T-helper 17 cell (primary cell): ENCODE measurements around the gene SASH1. TPM values are rescaled to one million over a fixed set of nuclear protein-coding genes. Genes with fewer than 3 reads are reported as not detected.

Experiments
- ATAC-seq: fragments of 150-1000 bp; cut with Tn5 transposase; 2 replicates; pipeline ENCODE4 v1.10.0; 2021; ENCODE audit warnings: mild to moderate bottlenecking, moderate library complexity
- DNase-seq, 3 donors: peaks; one replicate each; pipeline versions ENCODE4 v3.0.0 to v3.0.0-alpha.2; 2020 to 2021
- H3K9me3 ChIP-seq: one replicate; pipeline ENCODE4 v1.7.0; 2013; ENCODE audit warnings: low read length, mild to moderate bottlenecking; ENCODE audit not compliant: control insufficient read depth, poor library complexity, severe bottlenecking
- H3K27ac Mint-ChIP-seq: one replicate; pipeline ENCODE4 v1.8.0; 2022; ENCODE audit warnings: mild to moderate bottlenecking, moderate library complexity, mixed read lengths
- H3K27me3 Mint-ChIP-seq: one replicate; pipeline ENCODE4 v1.8.0; 2022; ENCODE audit warnings: mixed read lengths
- H3K36me3 Mint-ChIP-seq: one replicate; pipeline ENCODE4 v1.8.0; 2022; ENCODE audit warnings: low read depth, mixed read lengths
- H3K4me1 Mint-ChIP-seq: one replicate; pipeline ENCODE4 v1.8.0; 2022; ENCODE audit warnings: mild to moderate bottlenecking, mixed read lengths
- H3K4me3 Mint-ChIP-seq: one replicate; pipeline ENCODE4 v1.8.0; 2022; ENCODE audit warnings: mild to moderate bottlenecking, moderate library complexity, mixed read lengths
- total RNA-seq, 4 donors: library from RNA in 2 of 4; stranded (reverse) in 2 of 4; gene quantifications; one replicate each; pipeline ENCODE4 v1.2.3 and lab custom pipeline; 2022 to 2026

SASH1 gene
- total RNA-seq (10 to 100 TPM in 1 of 2 donors, 1 to 10 TPM in 1; 6.2 to 19.9 TPM), total RNA-seq (lab: John Stamatoyannopoulos, UW) (2.8 to 7.7 reads per million in 2 donors)

DNA sequence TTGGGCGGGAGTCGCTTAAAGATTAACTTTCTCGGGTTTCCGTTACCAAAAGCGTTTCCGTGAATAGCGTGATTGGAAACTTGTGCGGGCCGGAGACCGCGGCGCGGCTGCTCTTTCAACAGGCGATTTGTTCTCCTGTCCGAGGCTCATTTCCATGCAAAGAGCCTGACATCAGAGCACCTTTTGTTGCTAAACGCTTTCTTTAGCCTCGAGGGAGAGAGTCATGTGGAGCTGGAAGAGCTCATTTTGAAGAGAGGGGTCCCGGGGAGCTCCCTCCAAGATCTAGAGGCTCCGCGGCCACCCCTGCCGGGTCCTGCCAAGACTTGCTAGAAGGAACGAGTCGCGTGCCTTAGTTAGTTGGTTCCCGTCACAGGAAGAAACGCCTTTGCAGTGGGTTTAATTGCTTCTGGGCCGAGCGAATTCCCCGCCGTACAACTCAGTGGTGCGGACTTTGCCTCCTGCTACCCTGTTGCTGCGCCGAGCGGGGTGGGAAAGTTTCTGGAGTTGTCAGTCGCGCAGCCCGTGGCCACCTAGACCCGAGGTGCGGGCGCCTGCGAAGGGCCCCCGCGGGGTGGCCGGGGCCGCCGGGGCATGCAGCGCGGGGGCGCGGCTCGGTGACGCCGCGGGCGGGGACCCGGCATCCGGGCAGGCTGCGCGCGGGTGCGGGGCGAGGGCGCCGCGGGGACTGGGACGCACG is at the start of gene SASH1:
SASH1 (plus strand) TSS at position 489 of the 697 bp plus-strand sequence. CDS start 230 bp downstream, outside the sequence.
- peak within 1 kb of the TSS; percentile 91 for H3K27ac Mint-ChIP-seq
- no peaks in the 10 kb centered on the region for H3K9me3 ChIP-seq
- no peaks in the 10 kb centered on the region for H3K36me3 Mint-ChIP-seq
- peak within 1 kb of the TSS; percentile 92 for H3K4me3 Mint-ChIP-seq
- ATAC-seq (peak; percentile 71), DNase-seq (peak; percentile 4 to 12 (median 10))
- H3K4me1 Mint-ChIP-seq, result peaks cover 17% of the 10 kb centered on the region
- peaks cover 46% of the 10 kb centered on the region for H3K27me3 Mint-ChIP-seq

DNA sequence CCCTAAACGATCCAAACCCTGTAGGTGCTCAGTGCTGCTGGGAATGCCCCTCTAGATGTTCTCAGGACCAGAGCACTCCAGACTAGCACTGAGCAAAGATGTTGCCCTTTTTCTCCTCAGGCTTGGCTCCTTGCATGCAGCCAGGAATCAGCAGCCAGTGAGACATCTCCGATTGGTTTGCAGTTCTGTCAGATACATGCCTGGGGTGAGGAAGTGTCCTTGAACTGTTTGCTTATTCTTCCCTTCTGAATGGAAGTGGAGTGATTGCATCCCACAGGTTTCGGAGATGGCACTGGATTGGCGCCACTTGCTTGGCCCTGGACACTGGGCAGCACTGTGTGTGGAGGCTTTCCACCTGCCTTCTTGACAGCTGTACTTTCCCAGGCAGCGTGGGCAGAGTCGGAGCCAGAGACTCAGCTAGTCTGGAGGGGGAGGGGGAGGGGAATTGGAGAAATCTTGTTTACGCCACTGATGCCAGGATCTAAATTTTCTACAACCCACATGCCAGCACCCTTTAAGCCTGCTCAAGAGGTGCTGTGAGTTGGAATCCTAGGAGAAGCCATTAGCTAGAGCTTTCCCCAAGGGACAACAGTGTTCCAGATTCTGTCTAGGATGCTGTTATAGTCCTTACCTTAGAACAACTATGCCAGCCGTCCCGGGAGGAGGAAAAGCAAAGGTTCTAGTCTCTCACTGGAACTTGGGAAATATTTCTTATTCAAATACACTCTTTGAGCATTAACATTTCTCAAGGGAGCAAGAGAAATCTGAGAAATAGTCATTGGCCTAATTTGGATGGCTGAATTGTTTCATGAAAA is 49.2 kb upstream of the SASH1 start:
- Mint-ChIP-seq H3K4me1 (no peaks in the 10 kb centered on the region), H3K27ac (no peak overlapping the region), H3K36me3 (no peaks in the 10 kb centered on the region), H3K4me3 (no peak overlapping the region), H3K27me3 (peaks cover 31% of the 10 kb centered on the region)
- DNase-seq (no peak), ATAC-seq (no peak)
- H3K9me3 ChIP-seq, result no peaks in the 10 kb centered on the region

DNA sequence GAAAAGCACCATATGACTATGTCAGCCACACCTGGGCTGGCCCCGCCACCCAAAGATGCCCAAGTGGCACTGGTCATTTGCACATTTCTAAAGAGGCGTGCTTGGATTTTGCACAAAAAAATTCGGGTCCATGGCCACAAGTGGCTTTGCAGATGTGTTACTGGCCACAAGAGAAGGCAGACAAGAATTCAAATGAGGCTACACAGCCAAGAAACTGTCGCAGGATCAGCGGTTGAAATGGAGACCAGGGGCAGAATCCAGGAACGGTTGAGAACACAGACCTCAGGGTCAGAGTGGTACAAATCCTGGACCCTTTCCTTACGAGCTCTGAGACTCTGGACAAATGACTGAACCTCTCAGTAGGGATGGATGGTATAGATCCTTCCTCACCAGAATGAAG is 48.6 kb upstream of the SASH1 start:
- DNase-seq (no peak), ATAC-seq (no peak)
- H3K9me3 ChIP-seq, result no peaks in the 10 kb centered on the region
- Mint-ChIP-seq H3K4me1 (no peaks in the 10 kb centered on the region), H3K27ac (no peak overlapping the region), H3K4me3 (no peak overlapping the region), H3K27me3 (peaks cover 24% of the 10 kb centered on the region), H3K36me3 (no peaks in the 10 kb centered on the region)

DNA sequence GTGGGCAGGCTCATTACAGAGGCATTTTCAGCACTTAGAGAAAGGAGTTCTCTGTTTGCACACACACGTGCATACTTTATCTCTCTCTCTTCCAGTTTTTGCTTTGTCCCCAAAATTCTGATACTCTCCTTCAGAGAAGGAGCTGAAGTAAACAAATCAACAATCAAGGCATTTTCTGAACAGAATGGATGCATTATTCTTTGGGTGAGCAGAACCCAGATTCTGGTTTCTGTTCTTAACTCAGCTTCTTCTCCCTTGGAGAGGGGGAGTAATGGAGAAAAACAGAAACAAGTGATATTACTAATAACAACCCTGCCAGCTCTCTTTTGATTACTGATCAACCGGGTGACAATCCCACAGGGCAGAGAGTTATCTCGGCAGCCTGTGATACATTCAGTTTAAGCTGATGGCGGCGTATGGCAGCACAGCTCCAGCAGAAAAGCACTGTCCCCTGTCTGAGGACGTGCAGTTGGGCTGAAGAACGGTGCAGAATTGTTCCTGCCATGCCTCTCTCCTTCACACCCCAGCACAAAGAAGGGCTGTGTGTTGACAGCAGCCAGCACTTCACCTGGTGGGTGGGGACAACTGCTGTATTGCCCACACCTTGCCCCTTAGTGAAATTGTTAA is 47.3 kb upstream of the SASH1 start:
- Mint-ChIP-seq H3K4me1 (no peaks in the 10 kb centered on the region), H3K27me3 (peaks cover 20% of the 10 kb centered on the region), H3K4me3 (no peak overlapping the region), H3K36me3 (no peaks in the 10 kb centered on the region), H3K27ac (peak overlapping the region; percentile 14)
- DNase-seq (no peak), ATAC-seq (no peak)
- no peaks in the 10 kb centered on the region for H3K9me3 ChIP-seq

DNA sequence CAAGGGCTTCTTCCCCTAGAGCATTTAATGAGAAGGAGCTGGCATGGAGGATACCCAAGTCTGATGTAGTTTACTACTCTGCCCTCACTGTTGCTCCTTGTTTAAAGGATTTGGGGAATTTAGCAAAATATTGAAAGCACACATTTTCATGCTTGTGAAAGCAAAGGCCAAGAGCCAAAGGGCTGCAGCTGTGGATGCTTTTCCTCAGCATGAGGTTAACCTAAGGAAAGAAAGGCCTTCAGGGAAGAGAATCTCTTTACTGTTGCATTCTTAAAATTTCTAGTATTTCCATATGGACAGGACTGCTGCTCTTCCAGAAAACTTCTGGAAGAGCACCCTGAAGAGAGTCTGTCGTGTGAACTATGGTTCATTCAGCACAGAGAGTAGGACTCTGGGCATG is 45.9 kb upstream of the SASH1 start:
- ATAC-seq (no peak), DNase-seq (no peak)
- Mint-ChIP-seq H3K27me3 (peaks cover 17% of the 10 kb centered on the region), H3K36me3 (no peaks in the 10 kb centered on the region), H3K4me3 (no peak overlapping the region), H3K27ac (no peak overlapping the region), H3K4me1 (no peaks in the 10 kb centered on the region)
- H3K9me3 ChIP-seq, result no peaks in the 10 kb centered on the region

DNA sequence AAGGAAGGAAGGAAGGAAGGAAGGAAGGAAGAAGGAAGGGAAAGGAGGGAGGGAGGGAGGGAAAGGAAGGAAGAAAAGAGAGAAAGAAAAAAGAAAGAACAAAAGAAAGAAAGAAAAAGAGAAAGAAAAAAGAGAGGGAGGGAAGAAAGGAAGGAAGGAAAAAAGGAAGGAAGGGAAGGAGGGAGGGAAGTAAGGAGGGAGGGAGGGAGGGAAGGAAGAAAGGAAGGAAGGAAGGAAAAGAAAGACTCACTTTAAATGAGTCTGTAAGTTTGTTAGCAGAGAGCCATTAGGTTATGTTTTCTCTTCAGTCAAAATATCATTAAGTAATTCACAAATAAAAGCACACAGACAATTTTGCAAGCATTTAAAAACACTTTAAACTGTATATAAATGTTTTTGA is 44.0 kb upstream of the SASH1 start:
- DNase-seq, result no peak
- H3K9me3 ChIP-seq, result no peaks in the 10 kb centered on the region
- peaks cover 7% of the 10 kb centered on the region for H3K27me3 Mint-ChIP-seq
- no peak for ATAC-seq
- H3K36me3 Mint-ChIP-seq, result no peaks in the 10 kb centered on the region
- H3K27ac Mint-ChIP-seq, result no peak overlapping the region
- H3K4me1 Mint-ChIP-seq, result no peaks in the 10 kb centered on the region
- no peak overlapping the region for H3K4me3 Mint-ChIP-seq

DNA sequence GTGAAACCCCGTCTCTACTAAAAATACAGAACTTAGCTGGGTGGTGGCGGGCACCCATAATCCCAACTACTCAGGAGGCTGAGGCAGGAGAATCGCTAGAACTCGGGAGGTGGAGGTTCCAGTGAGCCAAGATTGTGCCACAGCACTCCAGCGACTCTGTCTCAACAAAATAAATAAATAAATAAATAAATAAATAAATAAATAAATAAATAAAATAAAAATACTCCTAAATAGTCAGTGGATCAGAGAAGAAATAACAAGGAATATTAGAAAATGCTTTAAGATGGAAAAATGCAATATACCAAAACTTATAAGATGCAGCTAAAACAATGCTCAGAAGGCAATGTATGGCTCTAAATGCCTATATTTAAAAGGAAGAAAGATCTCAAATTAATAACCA is 39.0 kb upstream of the SASH1 start:
- Mint-ChIP-seq H3K4me3 (no peak overlapping the region), H3K36me3 (no peaks in the 10 kb centered on the region), H3K27ac (no peak overlapping the region), H3K27me3 (no peaks in the 10 kb centered on the region), H3K4me1 (no peaks in the 10 kb centered on the region)
- DNase-seq (no peak), ATAC-seq (no peak)
- no peaks in the 10 kb centered on the region for H3K9me3 ChIP-seq

DNA sequence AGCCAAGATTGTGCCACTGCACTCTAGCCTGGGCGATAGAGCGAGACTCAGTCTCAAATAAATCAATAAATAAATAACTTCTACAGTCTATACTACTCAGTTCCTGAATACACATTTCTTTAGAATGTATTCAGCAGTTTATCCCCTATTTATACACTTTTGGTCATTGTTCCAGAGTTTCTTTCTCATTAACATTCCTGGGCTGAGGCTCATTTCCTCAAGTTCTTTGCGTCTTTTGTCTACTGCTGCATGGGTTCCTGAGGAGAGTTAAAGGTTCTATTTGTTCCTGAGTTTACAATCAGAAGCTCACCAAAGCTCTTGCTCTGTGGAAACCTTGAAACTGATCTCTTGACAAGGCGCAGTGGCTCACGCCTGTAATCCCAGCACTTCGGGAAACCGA is 37.7 kb upstream of the SASH1 start:
- no peak overlapping the region for H3K4me3 Mint-ChIP-seq
- H3K27me3 Mint-ChIP-seq, result no peaks in the 10 kb centered on the region
- ATAC-seq (no peak), DNase-seq (no peak)
- no peaks in the 10 kb centered on the region for H3K36me3 Mint-ChIP-seq
- no peak overlapping the region for H3K27ac Mint-ChIP-seq
- no peaks in the 10 kb centered on the region for H3K9me3 ChIP-seq
- H3K4me1 Mint-ChIP-seq, result no peaks in the 10 kb centered on the region

DNA sequence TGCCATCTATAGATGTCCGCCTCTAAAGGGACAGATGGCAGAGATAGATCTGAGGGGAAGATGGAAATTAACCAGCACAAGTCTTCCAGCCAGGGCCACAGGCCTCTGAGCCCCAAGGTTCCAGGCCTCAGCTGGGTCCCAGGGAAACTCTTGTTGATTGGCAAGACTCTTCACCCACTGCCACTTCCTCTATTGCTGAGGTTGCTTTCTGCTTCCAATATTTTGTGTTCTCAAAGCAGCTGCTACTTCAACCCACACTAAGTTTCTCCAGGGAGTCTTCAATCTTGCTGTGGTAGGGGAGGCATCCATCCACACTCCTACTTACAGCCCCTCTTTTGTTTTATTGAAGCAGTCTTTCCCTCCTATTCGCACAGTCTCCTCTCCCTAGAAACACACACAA is 36.4 kb upstream of the SASH1 start:
- DNase-seq (no peak), ATAC-seq (no peak)
- no peak overlapping the region for H3K4me3 Mint-ChIP-seq
- no peaks in the 10 kb centered on the region for H3K9me3 ChIP-seq
- no peaks in the 10 kb centered on the region for H3K4me1 Mint-ChIP-seq
- no peaks in the 10 kb centered on the region for H3K27me3 Mint-ChIP-seq
- H3K36me3 Mint-ChIP-seq, result no peaks in the 10 kb centered on the region
- H3K27ac Mint-ChIP-seq, result no peak overlapping the region

DNA sequence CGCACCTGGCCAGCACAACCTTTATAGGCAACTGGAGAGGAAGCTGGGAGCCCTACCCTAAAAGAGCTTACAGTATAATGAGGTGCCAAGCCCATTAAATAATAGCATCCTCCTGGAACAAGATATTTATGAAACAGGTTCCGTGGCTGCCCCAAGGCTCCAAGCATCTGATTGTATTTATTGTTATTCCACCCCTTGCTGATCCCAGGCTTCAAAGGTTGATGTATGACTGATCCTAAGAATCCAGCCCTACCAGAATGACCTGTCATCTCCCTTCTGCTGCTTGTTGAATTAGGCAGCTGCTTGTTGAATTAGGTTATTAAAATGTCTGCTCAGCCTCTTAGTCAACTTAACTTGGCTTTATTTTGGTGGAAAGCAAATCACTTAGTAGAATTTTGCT is 35.2 kb upstream of the SASH1 start:
- Mint-ChIP-seq H3K27ac (no peak overlapping the region), H3K4me1 (no peaks in the 10 kb centered on the region), H3K27me3 (no peaks in the 10 kb centered on the region), H3K36me3 (no peaks in the 10 kb centered on the region), H3K4me3 (no peak overlapping the region)
- no peak for ATAC-seq
- no peaks in the 10 kb centered on the region for H3K9me3 ChIP-seq
- DNase-seq, result no peak

DNA sequence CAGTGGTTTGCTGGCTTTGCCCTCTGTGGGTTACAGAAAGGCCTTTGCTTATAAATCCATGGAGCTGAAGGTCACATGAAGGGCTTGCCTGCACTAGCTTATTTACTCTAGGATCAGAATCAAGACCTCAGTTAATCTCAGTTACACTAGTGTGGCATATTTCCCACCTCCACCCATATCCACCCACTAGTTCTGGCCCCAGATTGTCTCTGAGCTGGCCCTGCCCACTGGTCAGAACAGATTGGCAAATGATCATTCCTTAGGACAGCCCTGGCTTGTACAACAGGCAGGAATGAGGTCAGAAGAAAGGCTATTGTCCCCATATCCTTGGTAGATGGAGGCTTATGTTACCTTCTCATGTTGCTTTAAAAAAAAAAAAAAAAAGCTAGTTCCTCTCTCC is 33.3 kb upstream of the SASH1 start:
- no peak overlapping the region for H3K27ac Mint-ChIP-seq

DNA sequence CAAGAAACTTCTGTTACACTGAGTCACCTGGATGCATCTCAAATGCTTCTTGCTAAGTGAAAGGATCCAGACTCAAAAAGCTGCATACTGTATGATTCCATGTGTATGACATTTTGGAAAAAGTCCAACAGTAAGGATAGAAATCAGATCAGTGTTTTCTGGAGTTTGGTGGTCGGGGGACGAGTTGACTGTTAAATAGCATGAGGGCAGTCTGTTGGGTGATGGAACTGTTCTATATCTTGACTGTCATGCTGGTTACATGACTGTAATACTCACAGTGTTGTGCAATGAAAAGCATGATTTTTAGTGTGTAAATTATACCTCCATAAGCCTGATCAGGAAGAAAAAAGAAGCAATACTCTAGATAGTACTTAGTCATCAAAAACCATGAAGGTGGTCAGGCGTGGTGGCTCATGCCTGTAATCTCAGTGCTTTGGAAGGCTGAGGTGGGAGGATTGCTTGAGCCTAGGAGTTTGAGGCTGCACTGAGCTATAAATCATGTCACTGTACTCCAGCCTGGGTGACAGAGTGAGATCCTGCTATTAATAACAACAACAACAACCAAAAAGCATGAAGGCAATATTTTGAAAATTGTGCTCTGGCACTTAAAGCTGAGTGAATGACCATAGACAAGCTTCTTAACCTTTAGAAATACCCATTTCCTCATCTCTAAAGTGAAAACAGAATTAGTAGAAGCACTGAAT is 30.5 kb upstream of the SASH1 start:
- Mint-ChIP-seq H3K27ac (peak overlapping the region; percentile 63), H3K36me3 (no peaks in the 10 kb centered on the region), H3K4me3 (no peak overlapping the region), H3K4me1 (no peaks in the 10 kb centered on the region), H3K27me3 (no peaks in the 10 kb centered on the region)
- ATAC-seq, result no peak
- H3K9me3 ChIP-seq, result no peaks in the 10 kb centered on the region
- no peak for DNase-seq

More for the DNA sequence above, 33.3 kb upstream of the SASH1 start:
- no peaks in the 10 kb centered on the region for H3K9me3 ChIP-seq
- no peaks in the 10 kb centered on the region for H3K27me3 Mint-ChIP-seq
- H3K4me3 Mint-ChIP-seq, result no peak overlapping the region
- no peak for ATAC-seq
- no peaks in the 10 kb centered on the region for H3K4me1 Mint-ChIP-seq
- H3K36me3 Mint-ChIP-seq, result no peaks in the 10 kb centered on the region
- DNase-seq, result no peak

DNA sequence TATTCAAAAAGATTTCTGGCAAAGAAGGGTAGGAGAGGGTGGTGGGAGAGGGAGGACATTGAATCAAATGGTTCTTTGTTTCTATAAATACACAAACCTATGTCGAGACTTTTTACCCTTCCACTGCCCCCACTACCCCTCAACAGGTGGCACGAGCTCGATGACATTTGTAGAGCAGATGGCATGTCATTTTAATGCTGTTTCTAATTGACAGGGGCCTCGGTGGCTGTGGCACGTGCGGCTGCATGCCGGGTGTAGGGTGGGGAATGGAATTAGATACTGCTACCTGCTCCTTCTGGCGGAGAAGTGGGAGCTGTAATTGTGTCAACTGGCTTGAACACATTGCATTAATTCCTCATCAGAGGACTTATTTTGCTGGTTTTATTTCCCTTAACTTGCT is 29.1 kb upstream of the SASH1 start:
- H3K4me3 Mint-ChIP-seq, result no peak overlapping the region
- H3K27ac Mint-ChIP-seq, result no peak overlapping the region
- ATAC-seq (no peak), DNase-seq (no peak)
- no peaks in the 10 kb centered on the region for H3K4me1 Mint-ChIP-seq
- no peaks in the 10 kb centered on the region for H3K36me3 Mint-ChIP-seq
- no peaks in the 10 kb centered on the region for H3K27me3 Mint-ChIP-seq
- H3K9me3 ChIP-seq, result no peaks in the 10 kb centered on the region
